Mammary epithelial cell (primary cell): ENCODE results near the gene SAXO2.

Experiments
- CTCF ChIP-seq, 2 donors: IDR thresholded peaks in 1 of 2; conservative IDR thresholded peaks in 1 of 2; 2 replicates each; pipeline ENCODE4 v1.5.1; 2011 to 2012; ENCODE audit warnings: inconsistent platforms in 2 of 2, low read length in 2 of 2, mild to moderate bottlenecking in 2 of 2, control low read depth in 1 of 2, low read depth in 1 of 2; ENCODE audit not compliant: insufficient read depth in 1 of 2; ENCODE audit errors: extremely low read depth in 1 of 2
- EZH2 ChIP-seq: IDR thresholded peaks from 2 replicates; pipeline ENCODE4 v1.6.1; 2012; ENCODE audit warnings: low read length, inconsistent platforms, borderline replicate concordance

GRCh38 chr15:82312586-82313349 lies 50.1 kb downstream of the SAXO2 start:
- no peak for TF ChIP-seq CTCF (conservative IDR thresholded peaks at IDR 0.05 in 1 of 2, IDR thresholded peaks at IDR 0.05 in 1 of 2; ENCODE audit: extremely low read depth in 1 of 2, insufficient read depth in 1 of 2, low read depth in 1 of 2, low read length in 2 of 2)
- no peak for TF ChIP-seq EZH2
